K562 (cell line): ENCODE results near the gene ARHGAP18. TPM values are rescaled to one million over a fixed set of nuclear protein-coding genes. Genes with fewer than 3 reads are reported as not detected.

Source experiments
- CBFA2T2 ChIP-seq: fragments of 450-650 bp; conservative IDR thresholded peaks from 2 replicates; pipeline ENCODE4 v1.6.1; 2017; ENCODE audit warnings: mild to moderate bottlenecking
- CHD1 ChIP-seq: fragments of 200-600 bp; sonication (generic); IDR thresholded peaks from one replicate; pipeline ENCODE4 v1.6.1; 2012; ENCODE audit warnings: mild to moderate bottlenecking, moderate library complexity, low read length, inconsistent platforms
- CTBP1 ChIP-seq: fragments of 450-650 bp; IDR thresholded peaks from 2 replicates; pipeline ENCODE4 v1.6.1; 2016; ENCODE audit warnings: borderline replicate concordance
- ELF2 ChIP-seq: fragments of 250-450 bp; sonication (Bioruptor Pico); IDR thresholded peaks from 2 replicates; pipeline ENCODE4 v1.5.0; 2021; ENCODE audit warnings: mild to moderate bottlenecking
- HMBOX1 ChIP-seq: sonication (generic); IDR thresholded peaks from 2 replicates; pipeline ENCODE4 v1.6.1; 2016
- HMGXB4 ChIP-seq: sonication (generic); formaldehyde crosslinking; IDR thresholded peaks from 2 replicates; pipeline ENCODE4 v1.8.1; 2023; ENCODE audit warnings: mild to moderate bottlenecking, missing genetic modification reagents
- JUN ChIP-seq, 2 experiments: sonication (generic) in 1 of 2; formaldehyde crosslinking in 1 of 2; IDR thresholded peaks; 2 replicates each; pipeline versions ENCODE4 v1.6.1 to v1.8.0; 2012 to 2022; ENCODE audit warnings: borderline replicate concordance in 2 of 2, mild to moderate bottlenecking in 2 of 2, improper control_type of control experiment in 1 of 2, low read depth in 1 of 2, low read length in 1 of 2, missing genetic modification reagents in 1 of 2
- KHSRP ChIP-seq: fragments of 450-650 bp; IDR thresholded peaks from 2 replicates; pipeline ENCODE4 v1.6.1; 2017
- PCBP1 ChIP-seq: fragments of 200-400 bp; formaldehyde crosslinking; IDR thresholded peaks from 2 replicates; pipeline ENCODE4 v1.6.1; 2018; ENCODE audit warnings: mild to moderate bottlenecking, low read depth, low read length; ENCODE audit not compliant: poor library complexity, severe bottlenecking
- PYGO2 ChIP-seq: fragments of 450-650 bp; IDR thresholded peaks from 2 replicates; pipeline ENCODE4 v1.6.1; 2016; ENCODE audit warnings: mild to moderate bottlenecking, missing genetic modification characterization, moderate library complexity, missing compliant biosample characterization
- RB1 ChIP-seq: fragments of 450-650 bp; IDR thresholded peaks from 2 replicates; pipeline ENCODE4 v1.6.1; 2017; ENCODE audit warnings: low read depth, mild to moderate bottlenecking
- RBM22 ChIP-seq: fragments of 200-400 bp; formaldehyde crosslinking; IDR thresholded peaks from 2 replicates; pipeline ENCODE4 v1.6.1; 2018; ENCODE audit warnings: low read length, low read depth; ENCODE audit not compliant: poor library complexity, severe bottlenecking
- SREBF2 ChIP-seq: sonication (generic); formaldehyde crosslinking; IDR thresholded peaks from 2 replicates; pipeline ENCODE4 v1.4.0; 2020; ENCODE audit warnings: mild to moderate bottlenecking, missing genetic modification reagents
- TBP ChIP-seq: optimal IDR thresholded peaks from 2 replicates; pipeline ENCODE3; 2011; ENCODE audit warnings: low read depth, low read length, improper control_type of control experiment
- TCF3 ChIP-seq: sonication (generic); formaldehyde crosslinking; IDR thresholded peaks from 2 replicates; pipeline ENCODE4 v1.4.0; 2020; ENCODE audit warnings: mild to moderate bottlenecking, missing genetic modification reagents
- TCF7L2 ChIP-seq: fragments of 150-350 bp; IDR thresholded peaks from 2 replicates; pipeline ENCODE4 v1.6.1; 2016; ENCODE audit warnings: low read depth, mild to moderate bottlenecking, low read length, moderate library complexity
- ZHX1 ChIP-seq: fragments of 150-350 bp; conservative IDR thresholded peaks from 2 replicates; pipeline ENCODE4 v1.6.1; 2014; ENCODE audit warnings: low read length
- ZNF589 ChIP-seq: fragments of 200-800 bp; sonication (Bioruptor generic); IDR thresholded peaks from 2 replicates; pipeline ENCODE4 v1.6.1; 2016; ENCODE audit warnings: low read depth, missing genetic modification characterization, missing compliant biosample characterization
- polyA plus RNA-seq, 8 experiments: library from polyadenylated mRNA; depleted of rRNA in 4 of 8; stranded (reverse) in 5 of 8; unstranded in 3 of 8; fragments of >200 nt; fragmentation: Nextera tagmentation in 2 of 8; fragmentation: Illumina TruSeq in 1 of 8; extraction: Ambion mirVana in 2 of 8; extraction: Trizol in 1 of 8; gene quantifications; 2 replicates each; pipeline versions ENCODE4 v1.2.1 to v1.2.3, GENCODE V29; 2011 to 2014; ENCODE audit warnings: inconsistent platforms in 1 of 8, missing spikeins in 1 of 8
- total RNA-seq, 7 experiments: library from RNA; depleted of rRNA in 6 of 7; stranded (reverse); fragments of >200 nt in 6 of 7; fragmentation: Illumina TruSeq in 2 of 7; extraction: Trizol in 2 of 7; gene quantifications; 2 replicates each; pipeline versions ENCODE4 v1.2.1 to v1.2.3, GENCODE V29; 2011 to 2021; ENCODE audit warnings: low replicate concordance in 1 of 7

Gene ARHGAP18
- total and polyA plus RNA-seq, 9 of the 15 experiments (the other 6 are each of a cell fraction or from before 2014, with no cell fraction given) = 13.3 to 29.7 (median 21.1) TPM

- TF ChIP-seq HMBOX1 = 0 out of 2 replicates have a peak, but pooled peaks have one; percentile 27
- TF ChIP-seq PCBP1 = no peak
- TF ChIP-seq KHSRP = no peak
- no peak for TF ChIP-seq TCF7L2
- TF ChIP-seq ZHX1 = no peak
- 0 out of 2 replicates have a peak, but pooled peaks have one; percentile 19 for TF ChIP-seq CBFA2T2
- TF ChIP-seq RB1 = no peak
- TF ChIP-seq ELF2 (CRISPR knock-in tag) = no peak
- TF ChIP-seq HMGXB4 (CRISPR knock-in tag) = no peak
- no peak for TF ChIP-seq SREBF2 (CRISPR knock-in tag)
- peak; percentile 42; the same call in 1 of the 2 replicates for TF ChIP-seq ZNF589 (CRISPR knock-in tag)
- TF ChIP-seq TCF3 (CRISPR knock-in tag) = no peak
- no peak for TF ChIP-seq TBP
- TF ChIP-seq PYGO2 (tag) = no peak
- no peak for TF ChIP-seq CHD1
- TF ChIP-seq CTBP1 = peak; percentile 52; the same call in 1 of the 2 replicates
- TF ChIP-seq JUN (IDR thresholded peaks at IDR 0.05; ENCODE audit: borderline replicate concordance, low read depth, low read length) = no peak
- TF ChIP-seq JUN (CRISPR knock-in tag; IDR thresholded peaks at IDR 0.05; ENCODE audit: borderline replicate concordance) = no peak
- TF ChIP-seq RBM22 = no peak
- TF ChIP-seq, all 486 proteins: peak for 12
These were observed 13.1 kb downstream of the ARHGAP18 start (continued) for GRCh38 chr6:129696843-129697242.
